GM12878 (cell line): ENCODE data around the gene PRMT3. TPM values are rescaled to one million over a fixed set of nuclear protein-coding genes. Genes with fewer than 3 reads are reported as not detected.

Experiments used
- ATAC-seq: fragments of 200-7000 bp; cut with Tn5 transposase; 3 replicates; pipeline ENCODE4 v1.9.1; 2020; ENCODE audit warnings: mild to moderate bottlenecking, moderate library complexity
- BruUV-seq: library from RNA; stranded (reverse); fragments of 400-500 nt; replicated peaks from 2 replicates; lab custom pipeline; 2021; lab: Mats Ljungman, UMichigan
- CTCF ChIA-PET: fragments of 300-600 bp; sonication (Branson Sonifier 250); formaldehyde crosslinking; extraction: SDS; loops from one replicate; lab custom pipeline; 2021; ENCODE audit warnings: inconsistent platforms; lab: Yijun Ruan, JAX
- POLR2A ChIA-PET: fragments of 350-600 bp; formaldehyde crosslinking; extraction: SDS; loops from one replicate; lab custom pipeline; 2021; ENCODE audit warnings: inconsistent platforms; lab: Charles Lee
- RAD21 ChIA-PET: fragments of 300-600 bp; sonication (Branson Sonifier 250); formaldehyde crosslinking; loops from one replicate; lab custom pipeline; 2023; ENCODE audit warnings: antibody characterized with exemption; ENCODE audit not compliant: unreplicated experiment; lab: Charles Lee
- SMC1A ChIA-PET: fragments of 300-600 bp; sonication (Branson Sonifier 250); formaldehyde crosslinking; loops from one replicate; lab custom pipeline; 2023; ENCODE audit not compliant: unreplicated experiment, uncharacterized antibody; lab: Charles Lee
- DNase-seq: peaks from one replicate; pipeline ENCODE4 v3.0.0-alpha.2; 2011; ENCODE audit warnings: low read depth, low spot score
- FAIRE-seq: peaks from 3 replicates; lab custom pipeline; 2011; peaks lifted over from hg19 to GRCh38; lab: Jason Lieb, UNC
- H2AFZ ChIP-seq: 2 replicates; pipeline ENCODE4 v1.6.0; 2011; ENCODE audit warnings: low read depth, low read length, control low read depth; ENCODE audit not compliant: control insufficient read depth
- H3K27ac ChIP-seq: 2 replicates; pipeline ENCODE4 v1.5.1; 2011; ENCODE audit warnings: control low read depth; ENCODE audit not compliant: control insufficient read depth, insufficient read depth
- H3K27me3 ChIP-seq, 2 experiments: replicated peaks in 1 of 2; 2 replicates each; pipeline versions ENCODE4 v1.6.0 to v1.6.1; 2011; ENCODE audit warnings: low read length in 1 of 2; ENCODE audit not compliant: control insufficient read depth in 2 of 2, insufficient read depth in 2 of 2
- H3K36me3 ChIP-seq, 2 experiments: 2 replicates each; pipeline ENCODE4 v1.5.1; 2011; ENCODE audit warnings: low read length in 1 of 2; ENCODE audit not compliant: control insufficient read depth in 2 of 2, insufficient read depth in 2 of 2
- H3K4me1 ChIP-seq: 2 replicates; pipeline ENCODE4 v1.6.1; 2011; ENCODE audit warnings: mild to moderate bottlenecking, low read length, moderate library complexity, mixed read lengths; ENCODE audit not compliant: control insufficient read depth, insufficient read depth
- H3K4me2 ChIP-seq: 2 replicates; pipeline ENCODE4 v1.6.0; 2011; ENCODE audit warnings: control low read depth; ENCODE audit not compliant: control insufficient read depth, insufficient read depth
- H3K4me3 ChIP-seq: fragments of 200-600 bp; sonication (generic); 2 replicates; pipeline ENCODE4 v1.5.1; 2016
- H3K79me2 ChIP-seq: 2 replicates; pipeline ENCODE4 v1.6.0; 2011; ENCODE audit warnings: low read length; ENCODE audit not compliant: control insufficient read depth, insufficient read depth
- H3K9ac ChIP-seq: 2 replicates; pipeline ENCODE4 v1.8.0; 2011; ENCODE audit warnings: low read length, control low read depth, mixed read lengths; ENCODE audit not compliant: control insufficient read depth, insufficient read depth
- H3K9me3 ChIP-seq: replicated peaks from 3 replicates; pipeline ENCODE4 v1.5.1; 2011; ENCODE audit warnings: mild to moderate bottlenecking, low read length; ENCODE audit not compliant: control insufficient read depth, insufficient read depth
- H4K20me1 ChIP-seq: 2 replicates; pipeline ENCODE4 v1.6.0; 2011; ENCODE audit not compliant: control insufficient read depth, insufficient read depth
- BCL11A ChIP-seq: IDR thresholded peaks from 2 replicates; pipeline ENCODE4 v1.6.1; 2011; ENCODE audit warnings: low read depth, low read length
- ETV6 ChIP-seq, 2 experiments: fragments of 450-650 bp in 1 of 2; IDR thresholded peaks in 1 of 2; conservative IDR thresholded peaks in 1 of 2; 2 replicates each; pipeline ENCODE4 v1.6.1; 2014; ENCODE audit warnings: antibody characterized with exemption in 1 of 2, borderline replicate concordance in 1 of 2, low read depth in 1 of 2, mild to moderate bottlenecking in 1 of 2, moderate library complexity in 1 of 2
- IKZF2 ChIP-seq, 2 experiments: fragments of 450-650 bp; IDR thresholded peaks; 2 replicates each; pipeline ENCODE4 v1.6.1; 2017; ENCODE audit warnings: mild to moderate bottlenecking in 2 of 2, moderate library complexity in 2 of 2
- NFXL1 ChIP-seq: fragments of 450-650 bp; IDR thresholded peaks from 2 replicates; pipeline ENCODE4 v1.6.1; 2017; ENCODE audit warnings: antibody characterized with exemption, mild to moderate bottlenecking, borderline replicate concordance
- RUNX3 ChIP-seq: IDR thresholded peaks from 2 replicates; pipeline ENCODE4 v1.6.1; 2012; ENCODE audit warnings: low read length, inconsistent platforms
- SUPT20H ChIP-seq: IDR thresholded peaks from 2 replicates; pipeline ENCODE4 v1.6.1; 2011; ENCODE audit warnings: low read depth, mild to moderate bottlenecking, low read length, moderate library complexity, borderline replicate concordance; ENCODE audit not compliant: control insufficient read depth
- WGBS: methylation state at CpG from one replicate; pipeline ENCODE4 v1.1.6; 2016; ENCODE audit warnings: low lambda C conversion rate; ENCODE audit not compliant: insufficient replicate concordance, insufficient coverage; ENCODE audit errors: missing lambda C conversion rate; 5-methylcytosine and 5-hydroxymethylcytosine counted together
- in situ Hi-C: fragments of 300-500 bp; cut with MboI; formaldehyde crosslinking; loops from 9 replicates; pipeline ENCODE4 v1.14.3; 2018; ENCODE audit warnings: mixed read lengths
- intact Hi-C: fragments of 100-400 bp; cut with micrococcal nuclease; formaldehyde crosslinking; loops from one replicate; pipeline ENCODE4 v1.14.2; 2022; ENCODE audit not compliant: unreplicated experiment
- polyA plus RNA-seq, 11 experiments: library from polyadenylated mRNA; depleted of rRNA in 4 of 11; unstranded in 6 of 11; stranded (reverse) in 5 of 11; fragments of >200 nt; fragmentation: Nextera tagmentation in 4 of 11; fragmentation: Illumina TruSeq in 1 of 11; extraction: Ambion mirVana in 4 of 11; extraction: Trizol in 1 of 11; gene quantifications; 1 replicate in 1 of 11; 2 replicates in 10 of 11; pipeline versions ENCODE4 v1.2.1 to v1.2.3, GENCODE V29; 2011 to 2016; ENCODE audit warnings: inconsistent platforms in 2 of 11, missing spikeins in 2 of 11, low read depth in 1 of 11
- total RNA-seq, 4 experiments: library from RNA; depleted of rRNA in 3 of 4; stranded (reverse); fragments of >200 nt in 3 of 4; fragmentation: Illumina TruSeq in 1 of 4; extraction: Trizol in 1 of 4; gene quantifications; 2 replicates each; pipeline versions ENCODE4 v1.2.1 to v1.2.3, GENCODE V29; 2013 to 2021
- TF ChIP-seq, protein P1 (sequence below): fragments of 450-650 bp; IDR thresholded peaks from 2 replicates; pipeline ENCODE4 v1.6.1; 2018; ENCODE audit warnings: mild to moderate bottlenecking, low read depth, moderate library complexity; ENCODE audit not compliant: partially characterized antibody
- TF ChIP-seq, protein P2 (sequence below): fragments of 450-650 bp; IDR thresholded peaks from 2 replicates; pipeline ENCODE4 v1.6.1; 2018; ENCODE audit warnings: borderline replicate concordance, mild to moderate bottlenecking; ENCODE audit not compliant: partially characterized antibody
- TF ChIP-seq, protein P3 (sequence below): fragments of 450-650 bp; conservative IDR thresholded peaks from 2 replicates; pipeline ENCODE4 v1.6.1; 2017; ENCODE audit warnings: mild to moderate bottlenecking, moderate library complexity
- TF ChIP-seq, protein P4 (sequence below): IDR thresholded peaks from 2 replicates; pipeline ENCODE4 v1.6.1; 2012; ENCODE audit warnings: low read depth, low read length, improper control_type of control experiment
- TF ChIP-seq, protein P5 (sequence below): IDR thresholded peaks from 2 replicates; pipeline ENCODE4 v1.6.1; 2011; ENCODE audit warnings: low read depth, mild to moderate bottlenecking, low read length, moderate library complexity, borderline replicate concordance; ENCODE audit errors: extremely low read depth

The PRMT3 gene
- total and polyA plus RNA-seq, 10 of the 15 experiments (the other 5 are each of a cell fraction or from before 2014, with no cell fraction given) = 13.9 to 52.1 (median 27.7) TPM

DNA sequence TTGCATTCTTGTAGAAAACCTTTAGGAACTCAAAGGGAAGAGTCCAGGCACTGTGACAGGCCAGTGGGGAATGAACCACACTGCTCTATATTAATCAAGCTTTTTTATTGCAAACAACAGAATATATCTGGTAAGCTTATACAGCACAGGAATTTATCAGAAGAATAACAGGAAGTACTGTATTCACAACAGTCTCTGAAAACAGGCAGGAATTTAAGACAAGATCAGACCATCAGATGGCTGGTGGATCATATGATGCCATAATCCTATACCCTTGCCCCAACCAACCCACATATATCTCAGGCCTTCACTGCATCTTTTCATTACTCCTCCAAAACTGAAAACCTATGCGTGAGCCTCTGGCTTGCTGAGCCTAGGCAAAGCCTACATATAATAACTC is 25.0 kb upstream of the PRMT3 start:
- 0% methylated on average over 1 of the region's 1 CpG for WGBS
- no peak overlapping the region for H3K4me2 ChIP-seq

More for the DNA sequence above, 25.0 kb upstream of the PRMT3 start:
- TF ChIP-seq, protein P1, sequence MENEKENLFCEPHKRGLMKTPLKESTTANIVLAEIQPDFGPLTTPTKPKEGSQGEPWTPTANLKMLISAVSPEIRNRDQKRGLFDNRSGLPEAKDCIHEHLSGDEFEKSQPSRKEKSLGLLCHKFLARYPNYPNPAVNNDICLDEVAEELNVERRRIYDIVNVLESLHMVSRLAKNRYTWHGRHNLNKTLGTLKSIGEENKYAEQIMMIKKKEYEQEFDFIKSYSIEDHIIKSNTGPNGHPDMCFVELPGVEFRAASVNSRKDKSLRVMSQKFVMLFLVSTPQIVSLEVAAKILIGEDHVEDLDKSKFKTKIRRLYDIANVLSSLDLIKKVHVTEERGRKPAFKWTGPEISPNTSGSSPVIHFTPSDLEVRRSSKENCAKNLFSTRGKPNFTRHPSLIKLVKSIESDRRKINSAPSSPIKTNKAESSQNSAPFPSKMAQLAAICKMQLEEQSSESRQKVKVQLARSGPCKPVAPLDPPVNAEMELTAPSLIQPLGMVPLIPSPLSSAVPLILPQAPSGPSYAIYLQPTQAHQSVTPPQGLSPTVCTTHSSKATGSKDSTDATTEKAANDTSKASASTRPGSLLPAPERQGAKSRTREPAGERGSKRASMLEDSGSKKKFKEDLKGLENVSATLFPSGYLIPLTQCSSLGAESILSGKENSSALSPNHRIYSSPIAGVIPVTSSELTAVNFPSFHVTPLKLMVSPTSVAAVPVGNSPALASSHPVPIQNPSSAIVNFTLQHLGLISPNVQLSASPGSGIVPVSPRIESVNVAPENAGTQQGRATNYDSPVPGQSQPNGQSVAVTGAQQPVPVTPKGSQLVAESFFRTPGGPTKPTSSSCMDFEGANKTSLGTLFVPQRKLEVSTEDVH = no peak
- TF ChIP-seq BCL11A = no peak
- TF ChIP-seq, protein P2, sequence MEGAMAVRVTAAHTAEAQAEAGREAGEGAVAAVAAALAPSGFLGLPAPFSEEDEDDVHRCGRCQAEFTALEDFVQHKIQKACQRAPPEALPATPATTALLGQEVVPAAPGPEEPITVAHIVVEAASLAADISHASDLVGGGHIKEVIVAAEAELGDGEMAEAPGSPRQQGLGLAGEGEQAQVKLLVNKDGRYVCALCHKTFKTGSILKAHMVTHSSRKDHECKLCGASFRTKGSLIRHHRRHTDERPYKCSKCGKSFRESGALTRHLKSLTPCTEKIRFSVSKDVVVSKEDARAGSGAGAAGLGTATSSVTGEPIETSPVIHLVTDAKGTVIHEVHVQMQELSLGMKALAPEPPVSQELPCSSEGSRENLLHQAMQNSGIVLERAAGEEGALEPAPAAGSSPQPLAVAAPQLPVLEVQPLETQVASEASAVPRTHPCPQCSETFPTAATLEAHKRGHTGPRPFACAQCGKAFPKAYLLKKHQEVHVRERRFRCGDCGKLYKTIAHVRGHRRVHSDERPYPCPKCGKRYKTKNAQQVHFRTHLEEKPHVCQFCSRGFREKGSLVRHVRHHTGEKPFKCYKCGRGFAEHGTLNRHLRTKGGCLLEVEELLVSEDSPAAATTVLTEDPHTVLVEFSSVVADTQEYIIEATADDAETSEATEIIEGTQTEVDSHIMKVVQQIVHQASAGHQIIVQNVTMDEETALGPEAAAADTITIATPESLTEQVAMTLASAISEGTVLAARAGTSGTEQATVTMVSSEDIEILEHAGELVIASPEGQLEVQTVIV = no peak
- no peak for TF ChIP-seq NFXL1
- no peak for TF ChIP-seq IKZF2 (IDR thresholded peaks at IDR 0.05)
- no peak for TF ChIP-seq ETV6 (conservative IDR thresholded peaks at IDR 0.05 in 1 of 2, IDR thresholded peaks at IDR 0.05 in 1 of 2; ENCODE audit: borderline replicate concordance in 1 of 2, low read depth in 1 of 2)
- TF ChIP-seq, protein P3, sequence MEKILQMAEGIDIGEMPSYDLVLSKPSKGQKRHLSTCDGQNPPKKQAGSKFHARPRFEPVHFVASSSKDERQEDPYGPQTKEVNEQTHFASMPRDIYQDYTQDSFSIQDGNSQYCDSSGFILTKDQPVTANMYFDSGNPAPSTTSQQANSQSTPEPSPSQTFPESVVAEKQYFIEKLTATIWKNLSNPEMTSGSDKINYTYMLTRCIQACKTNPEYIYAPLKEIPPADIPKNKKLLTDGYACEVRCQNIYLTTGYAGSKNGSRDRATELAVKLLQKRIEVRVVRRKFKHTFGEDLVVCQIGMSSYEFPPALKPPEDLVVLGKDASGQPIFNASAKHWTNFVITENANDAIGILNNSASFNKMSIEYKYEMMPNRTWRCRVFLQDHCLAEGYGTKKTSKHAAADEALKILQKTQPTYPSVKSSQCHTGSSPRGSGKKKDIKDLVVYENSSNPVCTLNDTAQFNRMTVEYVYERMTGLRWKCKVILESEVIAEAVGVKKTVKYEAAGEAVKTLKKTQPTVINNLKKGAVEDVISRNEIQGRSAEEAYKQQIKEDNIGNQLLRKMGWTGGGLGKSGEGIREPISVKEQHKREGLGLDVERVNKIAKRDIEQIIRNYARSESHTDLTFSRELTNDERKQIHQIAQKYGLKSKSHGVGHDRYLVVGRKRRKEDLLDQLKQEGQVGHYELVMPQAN = no peak
- no peak for TF ChIP-seq RUNX3
- TF ChIP-seq, protein P4, sequence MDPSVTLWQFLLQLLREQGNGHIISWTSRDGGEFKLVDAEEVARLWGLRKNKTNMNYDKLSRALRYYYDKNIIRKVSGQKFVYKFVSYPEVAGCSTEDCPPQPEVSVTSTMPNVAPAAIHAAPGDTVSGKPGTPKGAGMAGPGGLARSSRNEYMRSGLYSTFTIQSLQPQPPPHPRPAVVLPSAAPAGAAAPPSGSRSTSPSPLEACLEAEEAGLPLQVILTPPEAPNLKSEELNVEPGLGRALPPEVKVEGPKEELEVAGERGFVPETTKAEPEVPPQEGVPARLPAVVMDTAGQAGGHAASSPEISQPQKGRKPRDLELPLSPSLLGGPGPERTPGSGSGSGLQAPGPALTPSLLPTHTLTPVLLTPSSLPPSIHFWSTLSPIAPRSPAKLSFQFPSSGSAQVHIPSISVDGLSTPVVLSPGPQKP = no peak
- no peak for TF ChIP-seq SUPT20H
- TF ChIP-seq, protein P5, sequence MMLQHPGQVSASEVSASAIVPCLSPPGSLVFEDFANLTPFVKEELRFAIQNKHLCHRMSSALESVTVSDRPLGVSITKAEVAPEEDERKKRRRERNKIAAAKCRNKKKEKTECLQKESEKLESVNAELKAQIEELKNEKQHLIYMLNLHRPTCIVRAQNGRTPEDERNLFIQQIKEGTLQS = no peak
- Histone ChIP-seq H3K9ac (no peak overlapping the region), H3K27ac (no peak overlapping the region), H3K79me2 (peaks cover 2% of the 10 kb centered on the region), H3K4me3 (no peak overlapping the region), H3K36me3 (no peaks in the 10 kb centered on the region), H2AFZ (no peak overlapping the region), H3K27me3 (no peaks in the 10 kb centered on the region), H3K9me3 (no peaks in the 10 kb centered on the region; the same call in 2 of the 3 replicates), H3K4me1 (peaks cover 7% of the 10 kb centered on the region; the same call in 1 of the 2 replicates), H4K20me1 (no peaks in the 10 kb centered on the region)
- FAIRE-seq (no peak), DNase-seq (no peak), ATAC-seq (no peak)
- POLR2A ChIA-PET = no interaction called here
- intact Hi-C loops (no loop called here), in situ Hi-C loops (no loop called here)
- BruUV-seq = no TSS peak
- CTCF ChIA-PET = interaction anchor here (0.6 to 8.1 kb wide), 4 partner anchors 9 to 1622 kb away, joined by 3 to 66 read pairs (median 4); no protein-coding TSS in a partner anchor
- SMC1A ChIA-PET = no interaction called here
- RAD21 ChIA-PET = interaction anchor here (1.3 kb wide), 1 partner anchor 230 kb away, joined by 3 read pairs; no protein-coding TSS in a partner anchor
